ENCODE data around the gene IL10RB.

IL10RB gene

GRCh38 chr21:33334824-33335223, 68.7 kb downstream of the IL10RB start:
- no peak for DNase-seq

- DNase-seq: no peak
Measured at GRCh38 chr21:33339135-33339534, 73.0 kb downstream of the IL10RB start.

GRCh38 chr21:33339918-33340317, 73.8 kb downstream of the IL10RB start:
- no peak for DNase-seq

GRCh38 chr21:33345751-33346238, 79.6 kb downstream of the IL10RB start:
- DNase-seq: no peak

Data from fibroblast of skin of scalp (primary cell).